HepG2 (cell line): ENCODE measurements around the gene MARCHF5. TPM values are rescaled to one million over a fixed set of nuclear protein-coding genes. Genes with fewer than 3 reads are reported as not detected.

Experiments used
- BATF2 ChIP-seq: sonication (generic); formaldehyde crosslinking; IDR thresholded peaks from 2 replicates; pipeline ENCODE4 v1.8.0; 2022; ENCODE audit warnings: mild to moderate bottlenecking, missing genetic modification reagents, moderate library complexity
- DDIT3 ChIP-seq: sonication (generic); formaldehyde crosslinking; IDR thresholded peaks from 2 replicates; pipeline ENCODE4 v1.4.0; 2020; ENCODE audit warnings: mild to moderate bottlenecking, missing genetic modification reagents
- EEA1 ChIP-seq: sonication (generic); formaldehyde crosslinking; IDR thresholded peaks from 2 replicates; pipeline ENCODE4 v1.5.1; 2020; ENCODE audit warnings: mild to moderate bottlenecking, missing genetic modification reagents, borderline replicate concordance
- FOXA1 ChIP-seq, 2 experiments: fragments of 450-650 bp in 1 of 2; sonication (generic) in 1 of 2; formaldehyde crosslinking in 1 of 2; IDR thresholded peaks; 2 replicates each; pipeline versions ENCODE4 v1.4.0 to v1.6.1; 2016 to 2020; ENCODE audit warnings: missing genetic modification reagents in 1 of 2
- HNRNPH1 ChIP-seq: fragments of 200-400 bp; formaldehyde crosslinking; optimal IDR thresholded peaks from 2 replicates; pipeline ENCODE3; 2017; ENCODE audit warnings: mild to moderate bottlenecking, low read depth, low read length
- KMT2B ChIP-seq: IDR thresholded peaks from 2 replicates; pipeline ENCODE4 v1.6.1; 2016; ENCODE audit warnings: missing genetic modification reagents, missing compliant biosample characterization
- PHB2 ChIP-seq: fragments of 450-650 bp; IDR thresholded peaks from 2 replicates; pipeline ENCODE4 v1.6.1; 2018; ENCODE audit not compliant: partially characterized antibody
- SYNCRIP ChIP-seq: fragments of 200-400 bp; formaldehyde crosslinking; IDR thresholded peaks from 2 replicates; pipeline ENCODE4 v1.6.1; 2018; ENCODE audit warnings: mild to moderate bottlenecking, low read depth, low read length; ENCODE audit not compliant: insufficient read depth
- TCF12 ChIP-seq, 2 experiments: fragments of 450-650 bp in 1 of 2; sonication (generic) in 1 of 2; formaldehyde crosslinking in 1 of 2; IDR thresholded peaks; 2 replicates each; pipeline versions ENCODE4 v1.6.1 to v1.8.0; 2017 to 2022; ENCODE audit warnings: antibody characterized with exemption in 1 of 2, mild to moderate bottlenecking in 1 of 2, missing genetic modification reagents in 1 of 2, moderate library complexity in 1 of 2
- TEAD3 ChIP-seq: optimal IDR thresholded peaks from 2 replicates; pipeline ENCODE3; 2016; ENCODE audit warnings: borderline replicate concordance
- THAP8 ChIP-seq: sonication (generic); formaldehyde crosslinking; IDR thresholded peaks from 2 replicates; pipeline ENCODE4 v1.5.1; 2020; ENCODE audit warnings: missing genetic modification reagents, mild to moderate bottlenecking, borderline replicate concordance
- TRIM24 ChIP-seq: sonication (generic); formaldehyde crosslinking; IDR thresholded peaks from 2 replicates; pipeline ENCODE4 v1.8.0; 2022; ENCODE audit warnings: mild to moderate bottlenecking, missing genetic modification reagents
- TSC22D2 ChIP-seq: sonication (generic); formaldehyde crosslinking; IDR thresholded peaks from 2 replicates; pipeline ENCODE4 v1.5.1; 2020; ENCODE audit warnings: missing genetic modification reagents, mild to moderate bottlenecking, borderline replicate concordance
- ZBTB3 ChIP-seq: sonication (generic); formaldehyde crosslinking; IDR thresholded peaks from 2 replicates; pipeline ENCODE4 v1.4.0; 2020; ENCODE audit warnings: low read depth, mild to moderate bottlenecking, moderate library complexity, missing genetic modification reagents, borderline replicate concordance
- ZNF205 ChIP-seq: IDR thresholded peaks from 2 replicates; pipeline ENCODE4 v1.6.1; 2018; ENCODE audit warnings: missing biosample characterization, missing genetic modification reagents
- ZNF34 ChIP-seq: sonication (generic); formaldehyde crosslinking; IDR thresholded peaks from 2 replicates; pipeline ENCODE4 v1.4.0; 2020; ENCODE audit warnings: mild to moderate bottlenecking, missing genetic modification reagents, borderline replicate concordance
- ZNF383 ChIP-seq: sonication (generic); formaldehyde crosslinking; IDR thresholded peaks from 2 replicates; pipeline ENCODE4 v1.4.0; 2020; ENCODE audit warnings: missing genetic modification reagents, mild to moderate bottlenecking, borderline replicate concordance
- ZNF468 ChIP-seq: sonication (generic); formaldehyde crosslinking; IDR thresholded peaks from 2 replicates; pipeline ENCODE4 v1.8.0; 2022; ENCODE audit warnings: mild to moderate bottlenecking, moderate library complexity, missing genetic modification reagents
- ZNF605 ChIP-seq: sonication (generic); formaldehyde crosslinking; IDR thresholded peaks from 2 replicates; pipeline ENCODE4 v1.8.0; 2022; ENCODE audit warnings: mild to moderate bottlenecking, missing genetic modification reagents
- ZNF878 ChIP-seq: sonication (generic); formaldehyde crosslinking; IDR thresholded peaks from 2 replicates; pipeline ENCODE4 v1.8.1; 2023; ENCODE audit warnings: mild to moderate bottlenecking, missing genetic modification reagents, moderate library complexity
- ZSCAN29 ChIP-seq: sonication (generic); formaldehyde crosslinking; conservative IDR thresholded peaks from 2 replicates; pipeline ENCODE4 v1.4.0; 2020; ENCODE audit warnings: mild to moderate bottlenecking, missing genetic modification reagents
- polyA plus RNA-seq, 8 experiments: library from polyadenylated mRNA; depleted of rRNA in 3 of 8; stranded (reverse) in 7 of 8; unstranded in 1 of 8; fragments of >200 nt; fragmentation: Illumina TruSeq in 4 of 8; extraction: Trizol in 4 of 8; gene quantifications; 2 replicates each; pipeline versions ENCODE4 v1.2.1 to v1.2.3, GENCODE V29; 2011 to 2016; ENCODE audit warnings: low read depth in 4 of 8, missing spikeins in 1 of 8, mixed read lengths in 1 of 8; ENCODE audit not compliant: insufficient read depth in 1 of 8
- total RNA-seq, 5 experiments: library from RNA; depleted of rRNA; stranded (reverse); fragments of >200 nt; fragmentation: Illumina TruSeq; extraction: Trizol; gene quantifications; 2 replicates each; pipeline ENCODE4 v1.2.3, GENCODE V29; 2016; ENCODE audit warnings: low read depth in 1 of 5
- TF ChIP-seq, protein P1 (sequence below): sonication (generic); formaldehyde crosslinking; IDR thresholded peaks from 2 replicates; pipeline ENCODE4 v1.9.0; 2021; ENCODE audit warnings: missing genetic modification reagents, borderline replicate concordance
- TF ChIP-seq, protein P2 (sequence below): sonication (generic); formaldehyde crosslinking; IDR thresholded peaks from 2 replicates; pipeline ENCODE4 v1.4.0; 2020; ENCODE audit warnings: missing genetic modification reagents

MARCHF5 gene
- total and polyA plus RNA-seq, 2 of the 13 experiments (the other 11 are each of a cell fraction or from before 2014, with no cell fraction given): 19.4 to 21.0 TPM

GRCh38 chr10:92290076-92290836, 711 bp upstream of the MARCHF5 start (continued):
- TF ChIP-seq EEA1 (CRISPR knock-in tag) (peak; percentile 46; the same call in 1 of the 2 replicates), ZNF205 (CRISPR knock-in tag) (no peak), ZSCAN29 (CRISPR knock-in tag) (peak; percentile 14; the same call in 1 of the 2 replicates), HNRNPH1 (no peak), ZNF383 (CRISPR knock-in tag) (no peak), TCF12 (IDR thresholded peaks at IDR 0.05) (no peak), TCF12 (CRISPR knock-in tag; IDR thresholded peaks at IDR 0.05) (no peak), THAP8 (CRISPR knock-in tag) (no peak), ZNF605 (no peak), DDIT3 (CRISPR knock-in tag) (no peak), ZNF878 (CRISPR knock-in tag) (no peak), BATF2 (CRISPR knock-in tag) (no peak), SYNCRIP (no peak), FOXA1 (IDR thresholded peaks at IDR 0.05) (no peak), FOXA1 (CRISPR knock-in tag; IDR thresholded peaks at IDR 0.05) (peak; percentile 71), TEAD3 (CRISPR knock-in tag) (no peak), PHB2 (no peak), ZNF34 (CRISPR knock-in tag) (no peak), TRIM24 (no peak), KMT2B (CRISPR knock-in tag) (no peak), TSC22D2 (CRISPR knock-in tag) (no peak), ZNF468 (CRISPR knock-in tag) (no peak), ZBTB3 (CRISPR knock-in tag) (no peak)
- TF ChIP-seq, protein P1, sequence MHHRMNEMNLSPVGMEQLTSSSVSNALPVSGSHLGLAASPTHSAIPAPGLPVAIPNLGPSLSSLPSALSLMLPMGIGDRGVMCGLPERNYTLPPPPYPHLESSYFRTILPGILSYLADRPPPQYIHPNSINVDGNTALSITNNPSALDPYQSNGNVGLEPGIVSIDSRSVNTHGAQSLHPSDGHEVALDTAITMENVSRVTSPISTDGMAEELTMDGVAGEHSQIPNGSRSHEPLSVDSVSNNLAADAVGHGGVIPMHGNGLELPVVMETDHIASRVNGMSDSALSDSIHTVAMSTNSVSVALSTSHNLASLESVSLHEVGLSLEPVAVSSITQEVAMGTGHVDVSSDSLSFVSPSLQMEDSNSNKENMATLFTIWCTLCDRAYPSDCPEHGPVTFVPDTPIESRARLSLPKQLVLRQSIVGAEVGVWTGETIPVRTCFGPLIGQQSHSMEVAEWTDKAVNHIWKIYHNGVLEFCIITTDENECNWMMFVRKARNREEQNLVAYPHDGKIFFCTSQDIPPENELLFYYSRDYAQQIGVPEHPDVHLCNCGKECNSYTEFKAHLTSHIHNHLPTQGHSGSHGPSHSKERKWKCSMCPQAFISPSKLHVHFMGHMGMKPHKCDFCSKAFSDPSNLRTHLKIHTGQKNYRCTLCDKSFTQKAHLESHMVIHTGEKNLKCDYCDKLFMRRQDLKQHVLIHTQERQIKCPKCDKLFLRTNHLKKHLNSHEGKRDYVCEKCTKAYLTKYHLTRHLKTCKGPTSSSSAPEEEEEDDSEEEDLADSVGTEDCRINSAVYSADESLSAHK (CRISPR knock-in tag): no peak
- TF ChIP-seq, protein P2, sequence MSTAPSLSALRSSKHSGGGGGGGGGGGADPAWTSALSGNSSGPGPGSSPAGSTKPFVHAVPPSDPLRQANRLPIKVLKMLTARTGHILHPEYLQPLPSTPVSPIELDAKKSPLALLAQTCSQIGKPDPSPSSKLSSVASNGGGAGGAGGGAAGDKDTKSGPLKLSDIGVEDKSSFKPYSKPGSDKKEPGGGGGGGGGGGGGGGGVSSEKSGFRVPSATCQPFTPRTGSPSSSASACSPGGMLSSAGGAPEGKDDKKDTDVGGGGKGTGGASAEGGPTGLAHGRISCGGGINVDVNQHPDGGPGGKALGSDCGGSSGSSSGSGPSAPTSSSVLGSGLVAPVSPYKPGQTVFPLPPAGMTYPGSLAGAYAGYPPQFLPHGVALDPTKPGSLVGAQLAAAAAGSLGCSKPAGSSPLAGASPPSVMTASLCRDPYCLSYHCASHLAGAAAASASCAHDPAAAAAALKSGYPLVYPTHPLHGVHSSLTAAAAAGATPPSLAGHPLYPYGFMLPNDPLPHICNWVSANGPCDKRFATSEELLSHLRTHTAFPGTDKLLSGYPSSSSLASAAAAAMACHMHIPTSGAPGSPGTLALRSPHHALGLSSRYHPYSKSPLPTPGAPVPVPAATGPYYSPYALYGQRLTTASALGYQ (CRISPR knock-in tag): peak; percentile 5; the same call in 1 of the 2 replicates
